ENCODE data around the gene STRADA.

- TF ChIP-seq CTCF (IDR thresholded peaks at IDR 0.05; ENCODE audit: extremely low read depth in 1 of 2, insufficient read depth in 1 of 2, low read depth in 1 of 2, low read length in 2 of 2) (no peak), EZH2 (IDR thresholded peaks at IDR 0.05; ENCODE audit: borderline replicate concordance, low read depth, low read length, severe bottlenecking) (no peak), POLR2A (IDR thresholded peaks at IDR 0.05; ENCODE audit: low read depth, low read length) (no peak), POLR2AphosphoS5 (IDR thresholded peaks at IDR 0.05; ENCODE audit: insufficient read depth, low read depth, low read length) (no peak), MAX (IDR thresholded peaks at IDR 0.05; ENCODE audit: insufficient read depth, insufficient read length) (no peak), GATA2 (IDR thresholded peaks at IDR 0.05; ENCODE audit: insufficient read depth, insufficient read length, low read depth, low read length) (no peak), MYC (IDR thresholded peaks at IDR 0.05; ENCODE audit: low read depth, low read length) (no peak)
Observed at GRCh38 chr17:63762161-63763078, 20.8 kb upstream of the STRADA start.

Measured in endothelial cell of umbilical vein (primary cell).